ENCODE results near the gene MPRIP.
A peak's percentile ranks its signal among the peaks of the same experiment; 100 is the strongest.

MPRIP gene

DNA sequence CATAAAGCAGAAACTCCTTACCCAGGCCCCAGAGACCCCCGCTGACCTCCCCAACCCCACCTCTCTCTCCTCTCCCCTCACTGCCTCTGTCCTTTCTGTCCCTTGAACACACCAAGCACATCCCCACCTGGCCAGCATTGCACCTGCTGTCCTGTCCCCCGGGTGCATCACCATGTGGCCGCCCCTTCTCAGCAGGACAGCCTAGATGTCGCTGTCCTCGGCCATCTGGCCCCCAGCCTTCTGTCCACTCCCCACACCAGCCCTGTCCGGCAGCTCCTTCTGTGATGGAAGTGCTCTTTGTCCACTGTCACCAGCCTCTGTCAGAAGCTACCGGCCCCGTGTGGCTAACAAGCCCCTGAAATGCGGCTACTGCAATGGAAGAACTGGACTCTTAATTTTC, 12.3 kb upstream of the MPRIP start:
- no peak for DNase-seq

DNA sequence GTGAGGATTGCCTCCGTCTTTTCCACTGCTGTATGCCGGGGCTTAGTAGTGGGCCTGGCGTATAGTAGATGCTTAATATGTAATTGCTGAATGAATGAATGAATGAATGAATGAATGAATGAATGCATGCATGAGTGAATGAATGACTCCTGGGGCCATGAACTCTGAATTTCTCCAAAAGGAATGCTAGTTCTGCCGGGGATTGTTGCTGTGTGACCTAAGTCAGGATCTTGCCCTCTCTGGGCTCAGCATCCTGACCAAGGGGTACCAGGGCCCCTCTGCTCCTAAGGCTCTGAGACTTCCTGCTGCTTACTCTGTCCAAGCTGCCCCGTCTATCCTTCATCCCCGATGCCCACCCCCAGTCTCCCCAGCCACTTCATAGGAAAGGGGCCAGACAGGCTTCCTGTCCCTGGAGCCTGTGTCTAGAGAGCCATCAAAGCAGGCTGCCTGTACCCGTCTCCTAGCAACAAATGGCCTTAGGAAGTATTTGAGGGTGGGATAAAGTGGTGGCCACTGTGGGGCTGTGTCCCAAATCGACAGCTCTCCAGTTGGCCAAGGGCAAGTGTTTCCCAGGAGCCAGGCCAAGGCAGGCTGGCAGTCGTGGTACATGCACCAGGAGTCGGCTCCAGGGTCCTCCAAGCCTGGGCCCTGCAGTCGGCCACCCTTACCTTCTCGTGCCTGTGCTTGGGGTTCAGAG, 11.6 kb upstream of the MPRIP start:
- no peak for DNase-seq

DNA sequence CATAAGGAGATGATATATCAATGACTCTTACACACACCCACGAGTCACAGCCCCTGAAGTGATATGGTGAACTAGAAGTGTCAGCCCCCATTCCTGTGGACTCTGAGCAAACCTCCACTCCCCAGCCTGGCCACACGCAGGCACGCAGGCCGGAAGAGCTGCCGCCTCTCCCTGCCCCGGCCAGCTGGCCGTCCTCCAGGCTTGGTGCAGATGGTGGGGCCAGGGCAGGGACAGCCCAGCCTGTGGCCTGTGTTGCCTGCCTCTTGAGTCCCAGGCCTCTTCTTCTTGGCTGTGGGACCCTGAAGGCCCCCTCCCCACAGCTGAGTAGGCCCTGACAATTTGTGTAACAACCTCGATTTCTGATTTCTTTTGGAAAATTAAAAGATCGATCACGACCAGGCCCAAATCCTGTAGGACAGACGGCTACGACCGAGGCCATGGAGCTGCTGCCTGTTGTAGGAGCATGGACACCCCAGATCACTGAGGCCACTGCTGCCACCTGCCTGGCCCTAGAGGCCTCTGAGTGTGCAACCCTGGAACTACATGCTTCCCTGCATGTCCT, 10.0 kb upstream of the MPRIP start:
- no peak for DNase-seq

DNA sequence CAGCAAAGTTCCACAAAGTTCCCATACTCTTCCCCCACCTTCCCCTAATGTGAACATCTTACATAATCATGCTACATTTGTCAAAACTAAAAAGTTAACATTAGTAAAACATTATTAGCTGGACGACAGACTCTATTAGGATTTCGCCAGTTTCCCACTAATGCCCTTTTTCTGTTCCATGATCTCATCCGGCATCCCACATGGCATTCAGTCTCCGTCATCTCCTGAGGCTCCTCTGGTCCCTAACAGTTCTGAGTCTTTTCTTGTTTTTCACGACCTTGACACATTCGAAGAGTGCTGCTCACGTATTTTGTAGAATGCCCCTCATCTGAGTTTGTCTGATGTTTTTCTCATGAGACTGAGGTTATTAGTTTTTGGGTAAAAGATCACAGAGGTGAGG, 8.8 kb upstream of the MPRIP start:
- DNase-seq: no peak

DNA sequence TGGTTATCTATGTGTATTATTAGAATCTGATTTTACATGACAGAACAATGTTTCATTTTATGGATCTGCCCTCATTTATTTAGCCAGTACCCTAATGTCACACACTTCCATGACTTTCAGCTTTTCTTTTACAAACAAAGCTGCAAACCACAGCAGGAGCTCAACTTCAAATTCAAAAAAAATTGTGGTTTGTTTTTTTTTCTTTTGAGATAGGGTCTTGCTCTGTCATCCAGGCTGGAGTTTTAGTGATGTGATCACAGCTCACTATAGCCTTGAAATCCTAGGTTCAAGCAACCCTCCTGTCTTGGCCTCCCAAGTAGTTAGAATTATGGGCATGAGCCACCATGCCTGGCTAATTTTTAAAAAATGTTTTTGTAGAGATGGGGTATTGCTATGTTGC, 8.2 kb upstream of the MPRIP start:
- DNase-seq: no peak

DNA sequence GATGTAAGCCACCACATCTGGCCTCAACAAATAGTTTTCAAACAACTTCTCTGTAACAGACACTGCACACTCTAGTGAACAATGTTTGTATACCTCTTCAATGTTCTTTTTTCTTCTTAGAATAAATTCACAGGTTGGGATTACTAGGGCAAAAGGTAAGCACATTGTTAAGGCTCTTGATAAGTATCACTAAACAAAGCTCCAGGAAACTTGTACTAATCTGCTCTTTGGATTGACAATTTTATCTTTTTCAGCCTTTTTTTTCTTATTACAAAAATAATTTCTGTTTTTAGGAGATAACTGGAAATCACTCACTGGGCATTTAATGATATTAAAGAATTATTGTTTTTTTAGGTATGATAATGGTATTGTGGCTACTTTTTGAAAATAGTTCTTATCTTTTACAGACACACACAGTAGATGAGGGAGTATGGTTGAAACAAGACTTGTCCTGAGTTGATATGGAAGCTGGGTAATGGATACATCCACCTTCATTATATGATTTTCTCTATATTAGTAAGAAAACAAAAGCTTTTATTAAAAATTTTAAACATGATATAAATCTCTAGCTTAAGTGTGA, 7.7 kb upstream of the MPRIP start:
- DNase-seq: no peak

DNA sequence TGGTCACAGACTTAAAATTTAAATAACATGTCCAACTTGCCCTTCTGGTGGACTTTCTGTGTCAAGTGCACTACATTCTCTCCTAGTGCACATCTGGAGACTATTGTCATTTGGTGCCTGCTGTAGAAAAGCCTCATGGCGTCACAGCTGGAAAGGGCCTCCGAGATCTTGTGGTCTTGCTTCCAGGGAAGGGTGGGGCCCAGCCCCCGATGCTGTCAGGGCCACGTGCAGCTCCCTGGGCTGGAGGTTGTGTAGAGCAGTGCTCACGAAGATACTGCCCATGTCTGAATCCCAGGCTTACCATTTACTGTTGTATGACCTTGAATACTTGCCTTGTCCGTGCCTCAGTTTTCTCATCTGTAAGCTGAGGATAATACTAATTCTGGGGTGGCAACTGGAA, 6.8 kb upstream of the MPRIP start:
- DNase-seq: no peak

DNA sequence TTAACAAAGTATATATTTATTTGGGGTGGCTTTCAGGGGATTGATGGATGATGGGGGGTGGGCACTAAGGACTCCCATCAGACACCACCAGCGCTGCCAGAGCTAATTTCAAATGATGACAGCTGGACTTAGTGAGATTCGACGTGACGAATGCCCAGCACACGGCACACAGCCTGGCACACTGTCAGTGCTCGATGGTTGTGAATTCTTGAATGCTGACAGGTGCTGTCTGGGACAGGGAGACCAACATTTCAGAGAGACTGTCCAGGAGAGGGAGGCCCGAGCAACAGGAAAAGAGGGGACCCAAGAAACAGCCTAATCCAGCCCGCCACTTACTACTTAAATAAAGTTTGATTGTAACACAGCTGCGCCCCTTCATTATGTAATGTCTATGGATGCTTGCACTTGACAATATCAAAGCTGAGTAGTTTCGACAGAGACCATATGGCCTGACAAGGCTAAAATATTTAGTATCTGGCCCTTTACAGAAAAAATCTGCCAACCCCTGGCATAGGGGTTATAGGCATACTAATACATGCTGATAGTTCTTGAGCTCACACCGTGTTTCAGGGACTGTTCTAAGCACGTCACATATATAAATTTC, 6.2 kb upstream of the MPRIP start:
- no peak for DNase-seq

DNA sequence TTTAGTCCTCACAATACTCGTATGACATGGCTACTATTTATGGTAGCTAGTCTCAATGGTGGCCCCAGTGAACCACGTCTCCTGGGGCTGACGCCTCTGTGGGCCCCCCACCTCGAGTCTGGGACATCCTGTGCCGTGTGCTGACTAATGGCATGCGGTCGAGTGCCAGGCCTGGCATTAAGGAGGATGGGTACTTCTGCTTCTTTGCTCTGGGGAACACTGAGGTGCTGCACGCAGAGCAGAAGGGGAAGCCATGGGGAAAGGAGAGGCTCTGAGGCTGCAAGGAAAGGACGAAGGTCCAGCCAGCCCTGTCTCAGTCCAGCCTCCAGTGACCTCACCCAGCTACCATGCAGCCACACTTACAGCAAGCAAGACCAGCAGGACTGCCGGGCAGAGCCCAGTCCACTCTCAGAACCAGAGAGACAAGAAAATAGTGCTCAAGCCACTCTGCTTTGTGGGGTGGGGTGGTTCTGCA, 5.7 kb upstream of the MPRIP start:
- peak; percentile 50 to 73 for DNase-seq

DNA sequence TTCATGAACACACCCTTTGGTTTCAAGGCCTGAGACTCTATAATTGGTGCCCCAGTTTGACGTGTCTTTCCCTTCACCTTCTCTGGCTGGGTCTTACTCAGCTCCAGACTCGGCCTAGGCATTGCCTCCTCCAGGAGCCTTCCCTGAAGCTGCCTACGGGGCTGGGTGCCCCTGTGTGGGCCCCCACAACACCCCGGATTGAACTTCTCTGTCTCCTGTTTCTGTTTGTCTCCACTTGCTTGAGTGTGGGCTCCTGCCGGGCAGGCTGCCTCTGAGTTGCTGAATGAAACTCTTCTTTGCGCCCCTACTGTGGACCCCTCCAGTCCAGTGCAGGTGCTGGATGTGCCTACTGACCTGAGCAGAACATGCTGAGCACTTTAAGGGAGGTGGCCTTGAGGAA, 2.3 kb upstream of the MPRIP start:
- DNase-seq: no peak

DNA sequence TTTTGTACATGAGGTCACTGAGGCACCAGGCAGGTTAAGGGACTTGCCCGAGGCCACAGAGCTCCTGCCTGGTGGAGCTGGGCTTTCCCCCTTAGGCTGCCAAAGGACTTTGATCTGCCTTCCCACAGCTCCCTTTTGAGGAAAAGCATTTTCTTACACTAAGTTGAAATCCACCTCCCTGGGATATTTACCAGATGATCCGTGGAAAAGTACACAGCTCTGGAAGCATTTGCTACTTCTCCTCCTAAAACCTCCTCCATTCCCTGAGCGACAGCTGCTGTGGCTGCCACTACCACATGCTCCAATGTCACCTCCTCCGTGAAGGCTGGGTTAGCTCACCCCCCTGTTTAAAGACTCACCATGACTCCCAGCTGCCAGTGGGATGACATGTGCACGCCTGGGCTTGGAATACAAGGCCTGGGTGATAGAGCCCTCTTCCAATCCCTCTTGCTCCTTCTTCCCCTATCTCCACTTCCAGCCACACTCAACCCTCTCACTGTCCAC, 1.2 kb upstream of the MPRIP start:
- no peak for DNase-seq

DNA sequence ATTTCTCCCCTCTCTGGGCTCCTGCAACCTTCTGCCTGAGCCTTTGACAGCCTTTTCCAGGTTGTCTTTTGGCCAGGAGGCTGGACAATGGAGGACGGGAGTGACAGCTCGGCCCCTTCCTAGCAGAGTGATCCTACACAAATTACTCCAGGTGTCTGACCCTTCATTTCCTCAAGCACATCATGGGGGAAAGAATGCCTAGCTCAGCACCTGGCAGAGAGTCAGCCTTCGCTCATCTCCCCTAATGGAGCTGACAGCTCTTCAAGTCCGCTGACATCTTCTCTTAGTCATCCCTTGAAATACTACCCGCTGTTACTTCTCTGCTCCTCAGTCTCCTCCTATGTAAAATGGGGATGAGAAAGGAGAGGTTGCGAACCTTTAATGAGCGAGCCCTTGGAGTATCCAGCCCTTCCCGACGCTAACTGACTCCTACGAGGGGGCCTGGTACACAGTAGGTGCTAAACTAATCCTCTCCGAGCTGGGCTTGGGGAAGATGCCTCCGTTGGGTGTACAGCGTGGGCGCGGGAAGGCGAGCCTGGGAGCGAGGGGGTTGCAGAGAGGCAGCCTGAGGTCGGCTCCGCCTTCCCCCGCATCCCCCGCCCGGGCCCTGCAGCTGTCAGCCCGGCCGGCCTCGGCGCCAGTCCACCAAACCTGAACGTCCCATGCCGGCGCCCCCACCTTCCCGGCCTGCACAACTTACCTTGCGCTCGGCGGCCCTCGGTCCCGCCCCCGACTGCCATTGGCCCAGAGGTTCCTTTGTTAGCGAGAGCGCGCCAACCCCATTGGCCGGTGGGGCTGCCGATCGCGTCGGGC, 480 bp upstream of the MPRIP start:
- peak; percentile 79 to 92 for DNase-seq

DNA sequence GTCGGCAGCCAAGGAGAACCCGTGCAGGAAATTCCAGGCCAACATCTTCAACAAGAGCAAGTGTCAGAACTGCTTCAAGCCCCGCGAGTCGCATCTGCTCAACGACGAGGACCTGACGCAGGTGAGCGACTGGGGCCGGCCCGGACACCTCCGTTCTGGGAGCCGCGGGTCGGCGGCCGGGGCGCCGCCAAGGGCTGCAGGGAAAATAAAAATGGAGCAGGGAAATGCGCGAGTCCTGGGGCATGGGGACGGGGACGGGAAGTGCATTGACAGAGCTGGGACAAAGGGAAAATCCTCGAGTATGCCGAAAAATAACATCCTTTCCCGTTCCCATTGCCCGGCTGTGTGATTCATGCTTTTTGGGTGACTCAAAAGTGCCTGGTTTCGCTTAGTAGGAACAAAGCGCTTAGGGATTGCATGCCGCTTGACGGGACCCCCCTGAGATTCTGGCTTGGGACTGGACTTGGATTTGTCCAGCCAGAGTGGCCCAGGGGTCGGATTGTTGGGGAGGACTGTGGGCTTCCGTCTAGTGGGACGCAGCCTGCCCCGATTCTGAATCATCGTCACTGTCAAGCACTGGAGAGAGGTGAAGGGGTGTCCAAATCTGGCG, 699 bp downstream of the MPRIP start:
- DNase-seq: peak; percentile 56 to 57

DNA sequence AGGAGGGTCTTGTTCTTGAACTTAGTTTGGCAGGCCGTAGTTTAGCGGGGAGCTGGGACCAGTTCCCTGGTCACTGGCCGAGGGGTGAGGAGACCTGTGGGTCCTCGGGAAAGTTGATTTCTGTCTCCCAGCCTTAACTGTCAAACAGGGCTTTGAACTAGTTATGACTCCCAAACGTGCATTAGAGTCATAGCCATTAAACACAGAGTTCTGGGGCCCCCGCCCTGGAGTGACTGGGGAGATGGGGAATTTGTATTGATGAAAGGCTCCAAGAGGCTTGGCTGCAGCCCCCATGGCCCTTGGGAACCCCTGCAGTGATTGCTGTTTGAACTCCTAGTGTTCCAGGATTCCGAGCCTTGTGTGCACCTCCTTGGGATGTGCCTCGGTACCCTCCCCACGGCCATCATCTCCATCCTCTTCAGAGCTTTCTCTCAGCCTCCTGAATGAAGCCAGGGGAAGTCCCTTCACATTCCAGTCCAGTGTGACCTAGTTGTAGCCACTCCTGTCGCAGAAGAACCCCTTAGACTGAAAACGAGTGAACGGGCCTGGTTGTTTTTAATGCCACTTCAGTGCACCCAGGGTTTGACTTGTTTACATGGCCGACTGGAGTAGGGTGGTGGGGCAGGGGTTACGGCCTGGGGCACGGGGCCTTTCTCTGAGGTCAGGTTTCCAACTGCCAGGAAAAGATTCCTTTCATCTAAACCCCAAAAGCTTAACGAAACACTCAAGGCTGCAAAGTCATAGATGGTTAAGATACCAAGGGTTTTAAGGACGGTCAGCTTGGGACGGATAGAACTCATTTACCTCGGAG, 1.4 kb downstream of the MPRIP start:
- DNase-seq: no peak

DNA sequence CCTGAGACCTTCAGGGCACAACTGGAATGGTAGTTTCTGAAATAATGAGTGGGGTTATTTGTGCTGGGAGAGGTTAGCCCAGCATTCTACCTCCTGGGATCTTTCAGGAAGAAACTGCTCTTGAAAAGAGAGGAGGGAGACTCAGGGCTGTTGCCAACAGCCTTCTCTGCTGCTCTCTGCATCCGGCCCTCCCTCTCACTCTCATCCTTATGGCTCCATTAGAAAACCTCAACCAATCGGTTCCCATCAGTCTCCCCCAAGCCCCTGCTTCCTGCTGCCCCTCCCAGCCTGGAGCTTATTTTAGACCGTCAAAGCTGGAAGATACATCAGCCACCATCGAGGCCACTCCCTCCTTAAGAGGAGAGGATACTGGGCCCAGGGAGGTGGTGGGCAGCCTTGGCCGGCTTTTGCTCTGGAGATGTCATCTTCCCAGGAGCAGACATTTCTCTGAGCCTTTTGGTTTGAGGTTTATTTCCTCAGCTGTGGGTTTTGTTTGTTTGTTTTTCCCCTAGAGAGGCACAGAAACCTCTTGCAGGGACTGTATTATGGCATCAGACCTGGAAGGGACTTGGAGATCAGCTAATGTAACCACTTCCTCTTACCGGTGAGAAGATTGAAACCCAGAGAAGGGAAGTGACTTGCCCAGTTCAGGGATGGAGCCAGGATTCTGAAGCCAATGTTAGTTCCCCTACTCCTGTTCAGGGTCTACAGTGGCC, 2.7 kb downstream of the MPRIP start:
- DNase-seq: peak; percentile 50 to 78

DNA sequence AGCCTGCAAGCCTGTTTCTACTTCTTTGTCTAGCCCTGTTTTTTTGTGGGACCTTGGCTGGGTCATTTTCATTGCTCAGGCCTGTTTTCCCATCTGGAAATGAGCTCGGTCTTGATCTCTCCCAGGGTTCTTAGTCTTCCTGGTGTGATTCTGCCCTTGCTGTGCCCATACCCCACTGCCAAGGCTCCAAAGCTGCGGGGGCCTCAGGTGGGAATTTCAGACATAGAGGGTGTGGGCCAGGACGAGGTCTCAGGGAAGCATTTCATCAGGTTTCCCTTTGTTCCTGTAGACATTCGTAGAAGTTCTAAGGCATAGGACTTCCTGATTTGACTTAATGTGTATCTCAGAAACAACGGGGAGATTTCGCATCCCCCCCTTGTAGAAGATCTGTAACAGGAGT, 5.8 kb downstream of the MPRIP start:
- DNase-seq: no peak

DNA sequence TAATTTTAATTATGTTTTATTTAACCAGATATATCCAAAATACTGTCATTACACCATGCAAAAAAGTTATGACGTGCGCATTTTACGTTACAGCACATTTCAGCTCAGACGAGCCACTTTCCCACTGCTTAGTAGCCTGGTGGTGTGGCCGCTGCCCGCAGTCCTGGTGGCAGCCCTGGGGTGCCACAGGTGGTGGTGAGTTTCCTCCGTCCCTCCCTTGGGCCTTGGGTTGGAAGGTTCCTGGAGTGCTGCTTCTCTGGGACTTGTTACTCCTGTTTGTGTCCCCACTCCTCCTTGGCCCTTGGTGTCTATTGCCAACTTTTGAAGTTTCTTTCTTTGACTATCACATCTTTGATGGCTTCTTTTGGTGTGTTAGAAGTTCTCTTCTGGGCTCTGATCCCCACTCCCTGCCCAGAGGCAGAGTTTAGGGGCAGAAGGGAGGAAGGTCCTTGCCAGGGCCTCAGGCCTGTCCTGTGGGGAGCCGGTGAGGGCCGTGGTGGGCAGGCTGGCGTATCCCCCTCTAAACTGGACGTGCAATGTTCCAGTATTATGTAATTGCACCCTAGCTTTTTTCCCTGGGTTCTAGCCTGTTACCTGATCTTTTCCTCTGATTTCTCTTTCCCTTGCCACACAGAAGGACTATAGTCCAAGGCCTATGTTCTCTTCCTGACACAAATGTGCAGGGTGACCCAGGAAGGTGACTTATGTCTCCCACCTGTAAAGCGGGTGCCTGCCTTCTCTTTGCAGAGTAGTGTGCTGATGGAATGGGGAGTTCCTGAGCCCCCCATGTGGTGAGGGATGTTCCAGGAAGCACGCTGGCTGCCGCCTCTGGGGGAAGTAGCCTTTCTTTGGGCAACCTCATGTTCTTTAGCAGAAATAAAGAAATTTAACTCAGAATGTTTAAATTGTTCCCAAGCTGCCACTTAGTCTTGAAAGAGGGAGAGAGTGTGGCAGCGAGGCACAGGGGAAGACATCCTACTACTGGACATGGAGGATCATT, 8.4 kb downstream of the MPRIP start:
- DNase-seq: no peak

DNA sequence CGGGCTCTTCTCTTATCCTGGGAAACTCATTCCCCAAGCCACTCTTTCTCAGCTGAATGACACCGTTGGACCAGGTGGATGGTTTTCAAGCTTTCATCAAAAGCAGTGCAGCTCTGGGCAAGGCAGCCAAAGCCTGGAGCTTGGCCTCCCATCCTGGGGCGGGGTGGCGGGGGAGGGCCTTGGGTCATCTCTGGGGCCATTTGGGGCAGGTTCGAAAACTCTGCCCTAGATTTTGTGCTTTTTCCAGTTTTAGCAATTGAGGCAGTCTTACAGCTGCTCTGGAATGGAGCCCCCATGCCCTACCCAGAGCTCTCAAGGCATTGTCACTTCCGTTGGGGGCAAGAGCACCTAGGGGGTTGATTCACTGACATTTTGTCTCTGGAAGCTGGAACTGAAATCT, 9.1 kb downstream of the MPRIP start:
- DNase-seq: no peak

DNA sequence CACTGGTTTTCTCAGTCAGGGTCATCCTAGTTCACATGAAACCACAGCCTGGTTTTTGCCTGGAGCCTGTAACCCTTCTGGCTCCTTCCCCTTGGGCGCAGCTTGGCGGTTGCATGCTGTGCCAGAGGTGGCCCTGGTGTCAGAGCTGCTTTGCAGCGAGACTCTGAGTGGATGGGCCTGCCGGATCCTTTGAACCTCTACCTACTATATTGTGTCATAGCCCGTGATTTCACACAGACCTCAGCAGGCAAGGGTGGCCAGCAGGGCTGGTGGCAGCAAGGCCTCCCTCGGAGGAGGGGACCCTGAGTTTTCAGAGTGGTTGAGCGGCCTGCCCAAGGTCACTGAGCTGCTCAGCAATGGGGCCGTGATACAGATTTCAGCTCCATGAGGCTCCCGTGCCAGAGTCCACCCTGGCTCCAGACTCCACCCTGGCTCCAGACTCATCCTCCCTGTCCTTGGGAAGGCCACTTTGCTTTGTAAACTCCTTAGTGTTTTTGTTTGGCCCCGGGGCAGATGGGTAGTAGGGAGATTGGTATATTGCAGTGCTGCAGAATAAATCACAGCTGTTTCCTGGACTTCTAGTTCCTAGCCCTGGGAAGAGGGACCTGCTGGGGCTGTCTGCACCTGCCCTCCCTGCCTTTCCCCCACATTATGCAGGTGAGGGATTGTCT, 9.7 kb downstream of the MPRIP start:
- DNase-seq: peak; percentile 22 to 25

All from inflammatory macrophage treated with lipopolysaccharide for 1 hour (primary cell).